ENCODE data around the gene MAST4. TPM values are rescaled to one million over a fixed set of nuclear protein-coding genes. Genes with fewer than 3 reads are reported as not detected.

Gene MAST4
- total and polyA plus RNA-seq, 2 of the 8 experiments (the other 6 are each of a cell fraction or from before 2014, with no cell fraction given): 1.5 to 2.6 TPM

DNA sequence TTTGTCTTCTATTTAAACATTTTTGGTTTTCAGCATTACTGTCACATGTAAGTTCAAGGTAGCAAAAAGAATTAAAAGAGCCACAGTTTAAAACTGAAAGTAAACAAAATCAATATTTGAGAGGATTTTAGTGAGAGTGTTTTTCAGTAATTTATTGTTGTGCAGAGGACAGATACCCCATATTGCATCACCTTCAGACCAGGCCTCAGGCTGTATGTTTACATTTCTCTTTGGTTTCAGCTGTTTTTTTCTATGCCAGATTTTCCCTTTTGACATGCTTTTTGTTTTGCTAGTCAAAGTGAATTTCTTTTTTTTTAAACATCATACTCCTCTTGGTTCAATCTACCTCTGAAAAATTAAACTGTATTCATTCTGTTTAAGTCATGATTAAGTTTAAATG, 47.2 kb downstream of the MAST4 start:
- ChIA-PET CTCF (ENCODE audit: partially characterized antibody) (no interaction called here), POLR2A (ENCODE audit: partially characterized antibody) (no interaction called here)
- H2AFZ ChIP-seq (ENCODE audit: low read length): no peak overlapping the region
- H3K36me3 ChIP-seq (ENCODE audit: control insufficient read depth in 2 of 4, insufficient read depth in 4 of 4, low read length in 3 of 4): no peaks in the 10 kb centered on the region
- H3K79me2 ChIP-seq (ENCODE audit: control insufficient read depth in 1 of 2, insufficient read depth in 2 of 2, low read length in 2 of 2): no peaks in the 10 kb centered on the region
- DNase-seq (ENCODE audit: low read depth in 1 of 2, low spot score in 2 of 2) (no peak), FAIRE-seq (no peak)
- no peak overlapping the region for H4K8ac ChIP-seq (ENCODE audit: extremely low read depth, insufficient read depth, low read length)
- no peaks in the 10 kb centered on the region for H3K4me1 ChIP-seq (replicated peaks in 1 of 4; ENCODE audit: control insufficient read depth in 3 of 4, insufficient read depth in 4 of 4, low read length in 3 of 4)
- H3K79me1 ChIP-seq (ENCODE audit: low read depth, low read length): no peaks in the 10 kb centered on the region
- H2BK12ac ChIP-seq (ENCODE audit: low read depth, low read length): no peak overlapping the region
- no peak overlapping the region for H4K91ac ChIP-seq (replicated peaks; ENCODE audit: insufficient read length, low read length)
- TF ChIP-seq CEBPB (IDR thresholded peaks at IDR 0.05; ENCODE audit: low read depth, low read length) (peak; percentile 40; the same call in 1 of the 2 replicates), FOSL1 (IDR thresholded peaks at IDR 0.05; ENCODE audit: insufficient read depth, low read depth, low read length) (no peak)
- H2BK15ac ChIP-seq (ENCODE audit: low read length): no peak overlapping the region
- peaks cover 2% of the 10 kb centered on the region; the same call in 1 of the 2 replicates for H3K23me2 ChIP-seq (ENCODE audit: low read depth, low read length)
- H3K27me3 ChIP-seq (replicated peaks in 1 of 4; ENCODE audit: control insufficient read depth in 3 of 4, extremely low read depth in 1 of 4, insufficient read depth in 3 of 4, low read length in 3 of 4): no peaks in the 10 kb centered on the region
- H3K4ac ChIP-seq (replicated peaks; ENCODE audit: insufficient read length, low read depth, low read length): no peak overlapping the region
- H2BK20ac ChIP-seq (ENCODE audit: low read length): no peak overlapping the region
- H2BK120ac ChIP-seq (replicated peaks; ENCODE audit: low read depth, low read length): no peak overlapping the region
- no peak overlapping the region for H4K5ac ChIP-seq (ENCODE audit: insufficient read length, low read depth, low read length)
- no peak overlapping the region for H2AK5ac ChIP-seq (ENCODE audit: low read depth, low read length)
- no peak overlapping the region for H3K4me3 ChIP-seq (ENCODE audit: extremely low read depth in 1 of 4, insufficient read depth in 2 of 4, low read depth in 3 of 4, low read length in 4 of 4)
- H3K18ac ChIP-seq (ENCODE audit: extremely low read depth, low read length): no peak overlapping the region
- H3K9me3 ChIP-seq (ENCODE audit: insufficient read depth in 2 of 2, low read depth in 1 of 2, low read length in 1 of 2): no peaks in the 10 kb centered on the region
- no peak overlapping the region for H2BK5ac ChIP-seq (ENCODE audit: low read depth, low read length)
- no peak overlapping the region for H3K27ac ChIP-seq (ENCODE audit: low read depth, low read length)
- H3K56ac ChIP-seq (replicated peaks; ENCODE audit: insufficient read length, low read depth, low read length): no peak overlapping the region
- no peak overlapping the region for H3K4me2 ChIP-seq (ENCODE audit: insufficient read depth in 1 of 2, low read depth in 2 of 2, low read length in 2 of 2)
- H4K20me1 ChIP-seq (replicated peaks in 1 of 2; ENCODE audit: control insufficient read depth in 1 of 2, insufficient read depth in 2 of 2, low read length in 2 of 2): no peaks in the 10 kb centered on the region
- H3K9ac ChIP-seq (replicated peaks in 1 of 4; ENCODE audit: extremely low read depth in 1 of 4, low read depth in 3 of 4, low read length in 3 of 4): no peak overlapping the region
- H3K14ac ChIP-seq (ENCODE audit: insufficient read length): no peak overlapping the region
- no peak overlapping the region for H3K23ac ChIP-seq (ENCODE audit: insufficient read length)

Data from H1 (cell line).